BLaER1 treated with 17β-estradiol and CSF1 and Interleukin-3, amounts not matched to agents 10 nM and 100 nM (cell line): ENCODE measurements around the gene NLN.

ENCODE experiments used
- H3K27ac ChIP-seq, 11 experiments: shearing (Covaris generic); formaldehyde crosslinking; 2 replicates each; pipeline ENCODE4 v1.8.1; 2022
- H3K27me3 ChIP-seq, 11 experiments: shearing (Covaris generic); formaldehyde crosslinking; 2 replicates each; pipeline ENCODE4 v1.8.1; 2022
- H3K36me3 ChIP-seq, 11 experiments: shearing (Covaris generic); formaldehyde crosslinking; 2 replicates each; pipeline ENCODE4 v1.8.1; 2022
- H3K4me1 ChIP-seq, 10 experiments: shearing (Covaris generic); formaldehyde crosslinking; 2 replicates each; pipeline ENCODE4 v1.8.1; 2022
- H3K4me2 ChIP-seq, 11 experiments: shearing (Covaris generic); formaldehyde crosslinking; 2 replicates each; pipeline ENCODE4 v1.8.1; 2022
- H3K4me3 ChIP-seq, 10 experiments: shearing (Covaris generic); formaldehyde crosslinking; 2 replicates each; pipeline ENCODE4 v1.8.1; 2022
- H3K9ac ChIP-seq, 11 experiments: shearing (Covaris generic); formaldehyde crosslinking; 2 replicates each; pipeline ENCODE4 v1.8.1; 2022
- H3K9me3 ChIP-seq, 11 experiments: shearing (Covaris generic); formaldehyde crosslinking; replicated peaks in 1 of 11; 2 replicates each; pipeline ENCODE4 v1.8.1; 2022
- H4K20me1 ChIP-seq, 11 experiments: shearing (Covaris generic); formaldehyde crosslinking; 2 replicates each; pipeline ENCODE4 v1.8.1; 2022
- Cebpa-rat ChIP-seq, 11 experiments: shearing (Covaris generic); IDR thresholded peaks; 2 replicates each; pipeline ENCODE4 v1.8.1; 2022

Gene NLN

GRCh38 chr5:65790371-65791163 lies 68.6 kb downstream of the NLN start:
- H3K4me2 ChIP-seq, result peak overlapping the region in 3 of 11 experiments; percentile 25 to 71 (median 44); a peak in 5 of 22 replicates
- no peak for TF ChIP-seq Cebpa-rat (IDR thresholded peaks at IDR 0.05)
- H3K27ac ChIP-seq, result peak overlapping the region in 4 of 11 experiments; percentile 40 to 81 (median 61); a peak in 7 of 22 replicates
- peaks cover 60 to 100% (median 85%) of the 10 kb centered on the region in 11 experiments for H3K36me3 ChIP-seq
- peaks cover 0 to 45% (median 18%) of the 10 kb centered on the region in 11 experiments; a peak in 13 of 22 replicates for H3K9me3 ChIP-seq
- H4K20me1 ChIP-seq, result peaks cover 0 to 29% (median 0%) of the 10 kb centered on the region in 11 experiments; a peak in 2 of 22 replicates
- no peak overlapping the region for H3K4me3 ChIP-seq
- no peaks in the 10 kb centered on the region for H3K27me3 ChIP-seq
- no peak overlapping the region; a peak in 1 of 22 replicates for H3K9ac ChIP-seq
- peaks cover 0 to 20% (median 0%) of the 10 kb centered on the region in 10 experiments; a peak in 7 of 20 replicates for H3K4me1 ChIP-seq

- Histone ChIP-seq H3K9me3 (peaks cover 0 to 44% (median 18%) of the 10 kb centered on the region in 11 experiments; a peak in 13 of 22 replicates), H3K4me3 (no peak overlapping the region), H4K20me1 (peaks cover 0 to 34% (median 0%) of the 10 kb centered on the region in 11 experiments; a peak in 2 of 22 replicates), H3K9ac (no peak overlapping the region), H3K27me3 (no peaks in the 10 kb centered on the region), H3K4me2 (peak overlapping the region in 1 of 11 experiments; percentile 71; a peak in 1 of 22 replicates), H3K27ac (no peak overlapping the region), H3K36me3 (peaks cover 57 to 100% (median 80%) of the 10 kb centered on the region in 11 experiments), H3K4me1 (peaks cover 0 to 20% (median 0%) of the 10 kb centered on the region in 10 experiments; a peak in 7 of 20 replicates)
- no peak for TF ChIP-seq Cebpa-rat (IDR thresholded peaks at IDR 0.05)
Observed at GRCh38 chr5:65791712-65792673, 70.0 kb downstream of the NLN start.

GRCh38 chr5:65796269-65796668 lies 74.3 kb downstream of the NLN start:
- no peak for TF ChIP-seq Cebpa-rat (IDR thresholded peaks at IDR 0.05)
- no peak overlapping the region for H3K9ac ChIP-seq
- no peak overlapping the region for H3K4me2 ChIP-seq
- H4K20me1 ChIP-seq, result peaks cover 0 to 59% (median 0%) of the 10 kb centered on the region in 11 experiments; a peak in 3 of 22 replicates
- no peak overlapping the region for H3K27ac ChIP-seq
- no peak overlapping the region for H3K4me3 ChIP-seq
- H3K27me3 ChIP-seq, result no peaks in the 10 kb centered on the region
- peaks cover 0 to 12% (median 0%) of the 10 kb centered on the region in 10 experiments; a peak in 5 of 20 replicates for H3K4me1 ChIP-seq
- peaks cover 1 to 19% (median 13%) of the 10 kb centered on the region in 11 experiments; a peak in 20 of 22 replicates for H3K9me3 ChIP-seq
- peaks cover 51 to 100% (median 70%) of the 10 kb centered on the region in 11 experiments for H3K36me3 ChIP-seq

- H3K27me3 ChIP-seq, result no peaks in the 10 kb centered on the region
- no peak overlapping the region for H3K4me3 ChIP-seq
- H3K27ac ChIP-seq, result no peak overlapping the region
- peaks cover 0 to 12% (median 0%) of the 10 kb centered on the region in 10 experiments; a peak in 3 of 20 replicates for H3K4me1 ChIP-seq
- H3K4me2 ChIP-seq, result no peak overlapping the region
- no peak overlapping the region for H3K9ac ChIP-seq
- peaks cover 0 to 62% (median 0%) of the 10 kb centered on the region in 11 experiments; a peak in 3 of 22 replicates for H4K20me1 ChIP-seq
- H3K9me3 ChIP-seq, result peaks cover 1 to 24% (median 18%) of the 10 kb centered on the region in 11 experiments; a peak in 20 of 22 replicates
- no peak for TF ChIP-seq Cebpa-rat (IDR thresholded peaks at IDR 0.05)
- peaks cover 57 to 100% (median 76%) of the 10 kb centered on the region in 11 experiments for H3K36me3 ChIP-seq
Observed at GRCh38 chr5:65796751-65797316, 74.8 kb downstream of the NLN start.

- peaks cover 58 to 100% (median 77%) of the 10 kb centered on the region in 11 experiments for H3K36me3 ChIP-seq
Observed at GRCh38 chr5:65797481-65797880, 75.5 kb downstream of the NLN start.

GRCh38 chr5:65799857-65800256 lies 77.9 kb downstream of the NLN start:
- peaks cover 0 to 82% (median 0%) of the 10 kb centered on the region in 11 experiments; a peak in 3 of 22 replicates for H4K20me1 ChIP-seq
- H3K27ac ChIP-seq, result no peak overlapping the region
- H3K9me3 ChIP-seq, result peaks cover 13 to 50% (median 43%) of the 10 kb centered on the region in 11 experiments; a peak in 21 of 22 replicates
- H3K4me2 ChIP-seq, result no peak overlapping the region
- H3K36me3 ChIP-seq, result peaks cover 63 to 100% (median 79%) of the 10 kb centered on the region in 11 experiments
- peaks cover 0 to 27% (median 0%) of the 10 kb centered on the region in 10 experiments; a peak in 5 of 20 replicates for H3K4me1 ChIP-seq
- no peak overlapping the region for H3K9ac ChIP-seq
- no peak overlapping the region for H3K4me3 ChIP-seq
- H3K27me3 ChIP-seq, result no peaks in the 10 kb centered on the region
- TF ChIP-seq Cebpa-rat (IDR thresholded peaks at IDR 0.05), result no peak

More at GRCh38 chr5:65797481-65797880, 75.5 kb downstream of the NLN start:
- no peak overlapping the region for H3K4me2 ChIP-seq
- peaks cover 8 to 31% (median 25%) of the 10 kb centered on the region in 11 experiments; a peak in 21 of 22 replicates for H3K9me3 ChIP-seq
- no peaks in the 10 kb centered on the region for H3K27me3 ChIP-seq
- no peak overlapping the region for H3K9ac ChIP-seq
- H4K20me1 ChIP-seq, result peaks cover 0 to 68% (median 0%) of the 10 kb centered on the region in 11 experiments; a peak in 3 of 22 replicates
- H3K4me1 ChIP-seq, result peaks cover 0 to 12% (median 0%) of the 10 kb centered on the region in 10 experiments; a peak in 3 of 20 replicates
- no peak for TF ChIP-seq Cebpa-rat (IDR thresholded peaks at IDR 0.05)
- no peak overlapping the region for H3K4me3 ChIP-seq
- H3K27ac ChIP-seq, result no peak overlapping the region

- H3K9me3 ChIP-seq, result peaks cover 13 to 55% (median 49%) of the 10 kb centered on the region in 11 experiments; a peak in 21 of 22 replicates
- peaks cover 0 to 84% (median 0%) of the 10 kb centered on the region in 11 experiments; a peak in 3 of 22 replicates for H4K20me1 ChIP-seq
- no peak for TF ChIP-seq Cebpa-rat (IDR thresholded peaks at IDR 0.05)
- no peak overlapping the region for H3K9ac ChIP-seq
- no peak overlapping the region for H3K27ac ChIP-seq
- H3K4me2 ChIP-seq, result no peak overlapping the region
- H3K36me3 ChIP-seq, result peaks cover 66 to 100% (median 84%) of the 10 kb centered on the region in 11 experiments
- H3K4me1 ChIP-seq, result peaks cover 0 to 27% (median 0%) of the 10 kb centered on the region in 10 experiments; a peak in 5 of 20 replicates
- no peaks in the 10 kb centered on the region for H3K27me3 ChIP-seq
- no peak overlapping the region for H3K4me3 ChIP-seq
Observed at GRCh38 chr5:65800775-65801174, 78.8 kb downstream of the NLN start.

GRCh38 chr5:65801352-65801783 lies 79.4 kb downstream of the NLN start:
- Histone ChIP-seq H3K4me1 (peaks cover 0 to 27% (median 0%) of the 10 kb centered on the region in 10 experiments; a peak in 5 of 20 replicates), H3K4me2 (no peak overlapping the region), H3K27ac (no peak overlapping the region), H3K36me3 (peaks cover 72 to 100% (median 88%) of the 10 kb centered on the region in 11 experiments), H3K9ac (no peak overlapping the region), H3K27me3 (no peaks in the 10 kb centered on the region), H3K4me3 (no peak overlapping the region), H4K20me1 (peaks cover 0 to 84% (median 0%) of the 10 kb centered on the region in 11 experiments; a peak in 3 of 22 replicates), H3K9me3 (peaks cover 13 to 55% (median 49%) of the 10 kb centered on the region in 11 experiments; a peak in 21 of 22 replicates)
- TF ChIP-seq Cebpa-rat (IDR thresholded peaks at IDR 0.05), result no peak
